HG03342 (cell line): ENCODE results near the gene DNAJC12.
"Not testable (repeated sequence)": the region's sequence is repeated elsewhere in the genome, so short reads cannot be mapped to it uniquely, and the experiment has no call there.

Source experiments
- ATAC-seq: cut with Tn5 transposase; IDR thresholded peaks from one replicate; pipeline ENCODE4 v1.9.1; 2021; ENCODE audit warnings: mild to moderate bottlenecking, moderate library complexity; ENCODE audit not compliant: unreplicated experiment

Gene DNAJC12

DNA sequence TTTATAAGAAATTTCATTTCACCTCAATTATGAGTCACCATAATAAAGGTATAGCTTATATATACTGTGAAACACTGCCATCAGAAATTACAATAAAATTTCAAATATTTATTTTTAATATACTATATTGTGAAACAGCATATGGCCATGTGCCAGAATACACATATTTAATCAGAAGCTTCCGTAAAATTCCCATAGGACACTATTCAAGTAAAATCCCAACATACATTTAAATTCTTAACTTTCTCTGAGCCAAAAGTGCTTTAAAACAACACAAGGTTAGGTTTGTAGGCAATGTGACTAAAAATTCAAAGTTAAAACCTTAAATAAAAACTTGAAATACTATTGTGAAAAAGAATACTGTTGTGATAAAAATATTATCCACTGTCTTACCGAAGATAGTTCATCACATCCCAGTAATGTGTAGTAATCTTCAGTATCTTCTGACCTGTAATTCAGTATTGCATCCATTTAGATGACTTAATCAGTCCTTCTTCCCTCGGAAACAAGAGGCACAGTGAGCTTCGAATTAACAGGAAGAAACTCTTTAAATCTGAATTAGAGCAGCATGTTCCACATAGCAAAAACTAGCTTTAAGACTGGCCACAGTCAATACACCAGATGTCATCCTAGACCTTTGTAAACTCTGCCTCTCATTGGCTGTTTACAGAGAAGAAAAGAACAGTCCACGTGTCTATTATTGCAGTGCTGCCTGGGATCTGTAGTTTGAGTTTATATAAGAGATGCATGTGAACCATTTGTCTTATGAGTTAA, at the start of gene DNAJC12:
TSS of gene DNAJC12 (minus strand) at position 648 of the 774 bp plus-strand sequence. CDS start at position 471, 177 bp downstream.
- no peak for ATAC-seq

DNA sequence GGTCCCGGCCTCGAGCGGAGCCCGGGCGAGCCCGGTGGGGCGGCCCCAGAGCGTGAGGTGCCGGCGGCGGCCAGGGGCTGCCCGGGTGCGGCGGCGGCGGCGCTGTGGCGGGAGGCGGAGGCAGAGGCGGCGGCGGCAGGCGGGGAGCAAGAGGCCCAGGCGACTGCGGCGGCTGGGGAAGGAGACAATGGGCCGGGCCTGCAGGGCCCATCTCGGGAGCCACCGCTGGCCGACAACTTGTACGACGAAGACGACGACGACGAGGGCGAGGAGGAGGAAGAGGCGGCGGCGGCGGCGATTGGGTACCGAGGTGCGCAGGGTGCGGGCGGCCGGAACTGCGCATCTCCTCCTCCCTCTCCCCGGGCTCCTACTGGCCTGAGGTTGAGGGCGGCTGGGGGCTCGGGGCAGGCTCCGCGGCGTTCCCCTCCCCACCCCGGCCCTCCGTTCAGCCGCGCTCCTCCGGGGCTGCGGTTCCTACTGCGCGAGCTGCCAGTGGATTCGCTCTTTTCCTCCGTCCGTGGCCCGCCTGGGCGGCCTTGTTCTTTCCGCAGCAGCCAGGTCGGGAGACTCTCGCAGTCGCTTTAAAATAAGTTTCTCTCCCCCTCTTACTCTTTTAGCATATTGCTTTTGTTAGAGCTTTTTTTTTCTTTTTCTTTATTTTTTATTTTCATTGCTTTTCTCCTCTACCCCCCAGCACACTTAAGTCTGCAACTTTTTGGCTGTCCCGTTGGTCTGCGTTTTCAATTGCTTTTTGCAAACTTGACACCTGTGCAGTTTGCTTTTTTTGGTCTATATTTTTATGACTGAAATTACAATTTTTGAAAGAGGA, 47.1 kb upstream of the DNAJC12 start:
- ATAC-seq: peak; percentile 62

DNA sequence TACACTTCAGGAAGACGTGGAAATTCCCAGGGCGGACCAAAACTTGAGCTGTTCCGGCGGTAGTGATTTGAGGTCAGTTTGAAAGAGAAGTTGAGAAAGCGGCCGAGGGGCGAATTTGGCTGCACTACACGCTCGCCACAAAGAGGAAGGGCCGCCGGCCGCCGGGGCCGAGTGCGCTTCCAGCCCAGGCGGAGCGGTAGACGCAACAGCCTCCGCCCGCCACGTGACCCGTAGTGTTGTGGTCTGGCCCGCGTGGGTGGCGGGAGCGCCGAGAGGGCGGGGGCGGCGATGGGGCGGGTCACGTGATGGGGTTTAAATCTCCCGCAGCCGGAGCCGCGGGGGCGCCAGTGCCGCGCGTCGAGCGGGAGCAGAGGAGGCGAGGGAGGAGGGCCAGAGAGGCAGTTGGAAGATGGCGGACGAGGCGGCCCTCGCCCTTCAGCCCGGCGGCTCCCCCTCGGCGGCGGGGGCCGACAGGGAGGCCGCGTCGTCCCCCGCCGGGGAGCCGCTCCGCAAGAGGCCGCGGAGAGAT, 46.4 kb upstream of the DNAJC12 start, which contains the start of gene SIRT1:
TSS of gene SIRT1 (plus strand) at position 344 of the 529 bp plus-strand sequence. CDS start at position 410, 66 bp downstream.
- peak; percentile 84 for ATAC-seq

- no peak for ATAC-seq
Observed at GRCh38 chr10:67883710-67884312, 45.8 kb upstream of the DNAJC12 start.

DNA sequence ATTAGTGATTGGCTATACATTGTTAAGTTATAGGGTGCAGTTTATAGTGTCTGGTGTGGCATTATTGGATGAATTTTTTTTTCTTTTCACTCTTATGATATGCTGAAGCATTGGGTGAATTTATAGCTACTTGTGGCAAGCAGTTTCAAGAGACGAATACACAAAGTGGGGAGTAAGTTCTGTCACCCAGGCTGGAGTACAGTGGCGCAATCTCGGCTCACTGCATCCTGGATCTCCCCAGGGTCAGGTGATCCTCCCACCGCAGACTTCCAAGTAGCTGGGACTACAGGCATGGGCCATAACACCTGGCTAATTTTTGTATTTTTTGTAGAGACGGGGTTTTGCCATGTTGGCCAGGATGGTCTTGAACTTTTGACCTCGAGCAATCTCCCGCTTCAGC, 40.1 kb upstream of the DNAJC12 start:
- ATAC-seq: no peak

- not testable (repeated sequence) for ATAC-seq
Observed at GRCh38 chr10:67877421-67877820, 39.4 kb upstream of the DNAJC12 start.

GRCh38 chr10:67875340-67876238, 37.6 kb upstream of the DNAJC12 start:
- no peak for ATAC-seq

- ATAC-seq: no peak
Observed at GRCh38 chr10:67869996-67870395, 32.0 kb upstream of the DNAJC12 start.

DNA sequence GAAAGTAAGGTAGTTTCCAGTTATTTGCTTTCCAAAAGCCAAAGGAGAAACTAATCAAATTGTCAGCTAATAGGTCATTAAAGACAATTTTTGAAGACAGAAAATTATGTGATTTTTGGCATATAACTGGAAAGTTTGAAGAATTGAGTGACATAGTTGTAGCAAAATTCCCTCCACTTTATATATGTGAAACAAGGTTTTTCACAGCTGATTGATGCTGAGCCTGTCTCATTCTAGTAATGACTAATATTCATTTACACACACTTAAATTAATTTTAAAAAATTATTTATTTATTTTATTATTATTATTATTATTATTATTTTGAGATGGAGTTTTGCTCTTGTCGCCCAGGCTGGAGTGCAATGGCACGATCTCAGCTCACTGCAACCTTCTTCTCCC, 30.1 kb upstream of the DNAJC12 start:
- no peak for ATAC-seq

GRCh38 chr10:67864607-67865371, 26.8 kb upstream of the DNAJC12 start:
- no peak for ATAC-seq

DNA sequence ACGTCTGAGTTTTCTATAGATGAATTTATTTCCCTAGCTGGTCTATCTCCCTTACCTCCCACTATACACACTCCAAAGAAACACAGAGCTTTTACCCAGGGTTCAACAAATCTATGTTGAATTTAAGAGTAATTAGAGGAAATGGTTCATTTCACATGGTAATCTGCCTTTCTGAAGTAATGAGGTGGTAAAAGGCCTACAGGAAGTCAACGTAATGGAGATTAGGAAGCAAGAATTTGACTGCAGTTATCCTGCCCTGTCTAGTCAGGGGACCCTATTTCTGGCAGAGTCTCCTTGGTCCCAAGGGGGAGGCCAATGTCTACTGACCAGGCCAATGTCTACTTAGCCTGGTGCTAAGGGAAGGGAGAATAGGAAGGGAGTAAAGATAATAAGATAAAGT, 25.1 kb upstream of the DNAJC12 start:
- ATAC-seq: no peak

DNA sequence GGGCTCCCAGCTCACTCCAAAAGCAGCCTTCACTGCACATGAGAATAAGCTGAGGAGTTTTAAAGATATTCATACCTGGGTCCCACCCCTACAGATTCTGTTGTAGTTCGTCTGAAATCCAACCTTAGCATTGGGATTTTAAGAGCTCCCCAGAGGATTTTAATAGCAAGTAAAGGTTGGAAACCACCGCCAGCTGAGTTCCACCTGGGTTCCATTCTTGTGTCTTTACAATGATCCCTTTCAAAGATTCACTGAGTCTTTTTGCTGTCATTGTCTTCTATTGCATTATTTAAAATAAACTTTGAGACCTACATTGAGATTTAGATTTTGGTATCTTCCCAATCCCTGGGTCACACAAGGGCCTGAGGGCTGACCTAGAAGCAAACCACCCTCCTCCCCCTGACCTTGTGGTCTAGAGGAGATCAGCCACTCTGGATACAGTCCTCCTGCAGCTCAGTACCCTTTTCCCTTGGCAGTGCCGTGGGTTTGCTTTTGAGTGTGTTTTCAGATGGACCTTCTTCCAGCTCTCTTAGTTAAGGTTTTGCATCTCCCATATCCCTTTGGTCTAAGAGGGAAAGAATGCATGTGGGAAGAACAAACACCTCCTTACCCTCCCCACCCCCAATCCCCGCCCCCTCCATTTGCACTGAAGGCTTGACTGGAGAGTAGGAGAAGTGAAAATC, 23.9 kb upstream of the DNAJC12 start:
- ATAC-seq: no peak

- no peak for ATAC-seq
Observed at GRCh38 chr10:67858971-67859370, 21.0 kb upstream of the DNAJC12 start.

GRCh38 chr10:67853512-67853911, 15.5 kb upstream of the DNAJC12 start:
- no peak for ATAC-seq

- no peak for ATAC-seq
Observed at GRCh38 chr10:67852761-67853160, 14.8 kb upstream of the DNAJC12 start.

- no peak for ATAC-seq
Observed at GRCh38 chr10:67851186-67851585, 13.2 kb upstream of the DNAJC12 start.

- peak; percentile 93 for ATAC-seq
Observed at GRCh38 chr10:67849331-67850011, 11.5 kb upstream of the DNAJC12 start.

DNA sequence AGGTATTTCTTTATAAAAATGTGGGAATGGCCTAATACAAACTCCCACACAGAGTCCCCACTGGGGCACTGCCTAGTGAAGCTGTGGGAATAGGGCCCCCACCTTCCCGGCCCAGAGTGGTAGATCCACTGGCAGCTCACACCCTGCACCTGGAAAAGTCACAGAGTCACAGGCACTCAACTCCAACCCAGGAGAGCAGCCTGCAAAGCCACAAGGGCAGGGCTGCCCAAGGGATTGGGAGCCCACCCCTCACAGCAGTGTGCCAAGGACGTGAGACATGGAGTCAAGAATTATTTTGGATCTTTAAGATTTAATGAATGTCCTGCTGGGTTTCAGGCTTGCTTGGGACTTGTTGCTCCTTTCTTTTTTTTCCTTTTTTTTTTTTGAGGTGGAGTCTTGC, 5.3 kb upstream of the DNAJC12 start:
- ATAC-seq: no peak
